ENCODE results near the gene SORD. TPM values are rescaled to one million over a fixed set of nuclear protein-coding genes. Genes with fewer than 3 reads are reported as not detected.
A peak's percentile ranks its signal among the peaks of the same experiment; 100 is the strongest.
"Not testable (repeated sequence)": the region's sequence is repeated elsewhere in the genome, so short reads cannot be mapped to it uniquely, and the experiment has no call there.

The SORD gene
- total RNA-seq, 1 donor from 2014 or later: 36.7 TPM

DNA sequence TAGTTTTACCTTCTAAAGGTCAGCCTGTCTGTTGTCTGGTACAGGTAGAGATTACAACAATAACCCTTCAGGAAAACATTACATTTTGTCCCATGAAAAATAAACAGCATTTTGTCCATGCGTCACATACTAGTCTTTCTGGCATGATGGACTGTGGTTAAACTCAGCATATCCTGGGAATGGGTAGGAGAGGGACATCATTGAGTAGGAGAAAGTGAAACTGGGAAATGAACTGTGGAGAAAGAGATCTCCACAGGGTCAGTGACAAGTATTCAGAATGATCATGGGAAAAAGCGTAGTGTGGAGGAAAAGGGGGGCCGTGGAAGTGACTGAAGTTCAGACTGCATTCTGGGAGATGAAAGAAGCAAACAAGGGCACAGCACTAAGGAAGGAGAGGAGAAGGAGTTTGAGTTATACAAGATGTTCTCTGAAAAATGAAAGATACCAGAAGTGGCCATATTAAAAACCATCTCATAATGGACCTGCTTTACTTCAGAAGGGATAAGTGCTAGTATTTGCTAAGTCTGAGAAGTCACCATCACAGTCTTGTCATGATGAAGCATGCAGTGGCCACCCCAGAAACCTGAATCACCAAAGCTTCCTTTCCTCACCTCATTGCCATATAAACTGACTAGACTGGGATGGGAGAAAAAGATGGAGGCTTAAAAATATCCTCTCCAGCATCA, 34.7 kb upstream of the SORD start:
- H3K36me3 ChIP-seq; H3K4me3 ChIP-seq; H3K9me3 Mint-ChIP-seq; H3K9ac ChIP-seq; H3K27me3 ChIP-seq; H3K4me1 Mint-ChIP-seq; H3K4me2 ChIP-seq; DNase-seq (ENCODE audit: low spot score); H3K27ac ChIP-seq; H3K79me2 ChIP-seq (ENCODE audit: low read depth); H3K36me3 Mint-ChIP-seq; H3K4me1 ChIP-seq; H3K4me3 Mint-ChIP-seq; H2AFZ ChIP-seq (replicated peaks); H3F3A ChIP-seq (ENCODE audit: low read depth); H3K27ac Mint-ChIP-seq; H3K27me3 Mint-ChIP-seq (ENCODE audit: insufficient read depth, low read depth); H3K9me3 ChIP-seq (ENCODE audit: low read depth); H4K20me1 ChIP-seq (ENCODE audit: low read depth): not testable (repeated sequence)

DNA sequence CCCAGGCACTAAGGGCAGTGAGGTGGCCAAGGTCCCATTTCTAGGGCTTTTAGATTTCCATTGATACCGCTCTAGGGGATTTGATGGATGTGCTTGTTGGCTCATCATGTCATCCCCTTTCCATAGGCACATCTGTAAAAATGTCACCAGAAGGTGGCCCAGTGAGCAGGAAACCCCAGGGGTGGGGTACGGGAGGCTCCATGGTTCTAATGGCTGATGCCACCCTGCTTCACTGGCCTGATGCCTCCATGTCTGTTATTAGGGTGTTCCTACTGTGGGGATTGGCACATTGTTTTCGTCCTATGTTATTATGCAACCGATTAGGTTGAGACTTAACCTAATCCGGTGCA, 34.1 kb upstream of the SORD start:
- not testable (repeated sequence) for H3K4me3 Mint-ChIP-seq; H3K4me2 ChIP-seq; H3K27ac ChIP-seq; H4K20me1 ChIP-seq (ENCODE audit: low read depth); H3K9me3 ChIP-seq (ENCODE audit: low read depth); H3K27me3 Mint-ChIP-seq (ENCODE audit: insufficient read depth, low read depth); H2AFZ ChIP-seq (replicated peaks); H3K9me3 Mint-ChIP-seq; H3K79me2 ChIP-seq (ENCODE audit: low read depth); H3F3A ChIP-seq (ENCODE audit: low read depth); H3K36me3 Mint-ChIP-seq; DNase-seq (ENCODE audit: low spot score); H3K9ac ChIP-seq; H3K27ac Mint-ChIP-seq; H3K27me3 ChIP-seq; H3K36me3 ChIP-seq; H3K4me3 ChIP-seq; H3K4me1 Mint-ChIP-seq; H3K4me1 ChIP-seq

- H3K36me3 Mint-ChIP-seq; H3K27me3 Mint-ChIP-seq (ENCODE audit: insufficient read depth, low read depth); H3K4me2 ChIP-seq; H2AFZ ChIP-seq (replicated peaks); H3K9me3 ChIP-seq (ENCODE audit: low read depth); H3K4me1 Mint-ChIP-seq; H3K4me3 Mint-ChIP-seq; H3K9me3 Mint-ChIP-seq; H3F3A ChIP-seq (ENCODE audit: low read depth); H3K27ac Mint-ChIP-seq; H4K20me1 ChIP-seq (ENCODE audit: low read depth); H3K9ac ChIP-seq; DNase-seq (ENCODE audit: low spot score); H3K27ac ChIP-seq; H3K4me1 ChIP-seq; H3K79me2 ChIP-seq (ENCODE audit: low read depth); H3K27me3 ChIP-seq; H3K36me3 ChIP-seq; H3K4me3 ChIP-seq: not testable (repeated sequence)
These were observed 25.4 kb upstream of the SORD start for GRCh38 chr15:44997632-44998031.

DNA sequence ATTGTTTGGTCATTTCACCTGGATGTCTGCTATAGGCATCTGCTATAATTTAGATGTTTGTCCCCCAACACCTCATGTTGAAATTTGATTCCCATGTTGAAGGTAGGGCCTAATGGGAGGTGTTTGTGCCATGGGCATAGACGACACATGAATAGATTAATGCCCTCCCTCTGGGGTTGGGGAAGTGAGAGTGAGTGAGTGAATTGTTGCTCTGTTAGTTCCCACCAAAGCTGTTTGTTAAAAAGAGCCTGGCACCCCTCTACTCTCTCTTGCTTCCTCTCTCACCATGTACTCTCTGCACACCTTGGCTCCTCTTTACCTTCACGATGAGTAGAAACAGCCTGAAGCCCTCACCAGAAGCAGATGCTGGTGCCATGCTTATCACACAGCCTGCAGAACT, 23.9 kb upstream of the SORD start:
- TF ChIP-seq, protein P1, sequence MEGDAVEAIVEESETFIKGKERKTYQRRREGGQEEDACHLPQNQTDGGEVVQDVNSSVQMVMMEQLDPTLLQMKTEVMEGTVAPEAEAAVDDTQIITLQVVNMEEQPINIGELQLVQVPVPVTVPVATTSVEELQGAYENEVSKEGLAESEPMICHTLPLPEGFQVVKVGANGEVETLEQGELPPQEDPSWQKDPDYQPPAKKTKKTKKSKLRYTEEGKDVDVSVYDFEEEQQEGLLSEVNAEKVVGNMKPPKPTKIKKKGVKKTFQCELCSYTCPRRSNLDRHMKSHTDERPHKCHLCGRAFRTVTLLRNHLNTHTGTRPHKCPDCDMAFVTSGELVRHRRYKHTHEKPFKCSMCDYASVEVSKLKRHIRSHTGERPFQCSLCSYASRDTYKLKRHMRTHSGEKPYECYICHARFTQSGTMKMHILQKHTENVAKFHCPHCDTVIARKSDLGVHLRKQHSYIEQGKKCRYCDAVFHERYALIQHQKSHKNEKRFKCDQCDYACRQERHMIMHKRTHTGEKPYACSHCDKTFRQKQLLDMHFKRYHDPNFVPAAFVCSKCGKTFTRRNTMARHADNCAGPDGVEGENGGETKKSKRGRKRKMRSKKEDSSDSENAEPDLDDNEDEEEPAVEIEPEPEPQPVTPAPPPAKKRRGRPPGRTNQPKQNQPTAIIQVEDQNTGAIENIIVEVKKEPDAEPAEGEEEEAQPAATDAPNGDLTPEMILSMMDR (IDR thresholded peaks at IDR 0.05): no peak
- no peak for TF ChIP-seq EZH2 (IDR thresholded peaks at IDR 0.05)
- no peak for TF ChIP-seq EZH2phosphoT487 (IDR thresholded peaks at IDR 0.05)
- H3K27ac ChIP-seq: no peak overlapping the region
- no peaks in the 10 kb centered on the region for H3K4me1 ChIP-seq
- DNase-seq (ENCODE audit: low spot score): no peak
- Mint-ChIP-seq H3K9me3 (no peaks in the 10 kb centered on the region), H3K4me3 (no peak overlapping the region), H3K36me3 (no peaks in the 10 kb centered on the region), H3K27ac (no peak overlapping the region), H3K4me1 (peaks cover 11% of the 10 kb centered on the region), H3K27me3 (ENCODE audit: insufficient read depth, low read depth) (no peaks in the 10 kb centered on the region)
- no peaks in the 10 kb centered on the region for H3K79me2 ChIP-seq (ENCODE audit: low read depth)
- no peak overlapping the region for H3K4me3 ChIP-seq
- no peak overlapping the region for H2AFZ ChIP-seq (replicated peaks)
- no peaks in the 10 kb centered on the region for H3K9me3 ChIP-seq (ENCODE audit: low read depth)
- no peak overlapping the region for H3K9ac ChIP-seq
- no peaks in the 10 kb centered on the region for H3F3A ChIP-seq (ENCODE audit: low read depth)
- H4K20me1 ChIP-seq (ENCODE audit: low read depth): no peaks in the 10 kb centered on the region
- no peak overlapping the region for H3K4me2 ChIP-seq
- no peaks in the 10 kb centered on the region for H3K36me3 ChIP-seq
- H3K27me3 ChIP-seq: no peaks in the 10 kb centered on the region

GRCh38 chr15:45001180-45001579, 21.8 kb upstream of the SORD start:
- not testable (repeated sequence) for H3K4me2 ChIP-seq; H4K20me1 ChIP-seq (ENCODE audit: low read depth); H2AFZ ChIP-seq (replicated peaks); H3K27ac Mint-ChIP-seq; H3K36me3 ChIP-seq; H3K4me1 ChIP-seq; H3K4me3 ChIP-seq; DNase-seq (ENCODE audit: low spot score); H3K9me3 Mint-ChIP-seq; H3K36me3 Mint-ChIP-seq; H3K9ac ChIP-seq; H3K79me2 ChIP-seq (ENCODE audit: low read depth); H3F3A ChIP-seq (ENCODE audit: low read depth); H3K9me3 ChIP-seq (ENCODE audit: low read depth); H3K27ac ChIP-seq; H3K4me3 Mint-ChIP-seq; H3K27me3 Mint-ChIP-seq (ENCODE audit: insufficient read depth, low read depth); H3K27me3 ChIP-seq
- peaks cover 13% of the 10 kb centered on the region for H3K4me1 Mint-ChIP-seq

- not testable (repeated sequence) for H3K79me2 ChIP-seq (ENCODE audit: low read depth); H3K27me3 ChIP-seq; H3K36me3 Mint-ChIP-seq; H3F3A ChIP-seq (ENCODE audit: low read depth); H3K4me3 Mint-ChIP-seq; H3K27me3 Mint-ChIP-seq (ENCODE audit: insufficient read depth, low read depth); H3K27ac ChIP-seq; H3K36me3 ChIP-seq; H3K27ac Mint-ChIP-seq; H4K20me1 ChIP-seq (ENCODE audit: low read depth); H2AFZ ChIP-seq (replicated peaks); H3K4me2 ChIP-seq; H3K9me3 ChIP-seq (ENCODE audit: low read depth); H3K9ac ChIP-seq; H3K4me3 ChIP-seq; H3K4me1 ChIP-seq; DNase-seq (ENCODE audit: low spot score)
- Mint-ChIP-seq H3K9me3 (peaks cover 11% of the 10 kb centered on the region), H3K4me1 (peaks cover 13% of the 10 kb centered on the region)
These were observed 19.1 kb upstream of the SORD start for GRCh38 chr15:45003731-45004410.

DNA sequence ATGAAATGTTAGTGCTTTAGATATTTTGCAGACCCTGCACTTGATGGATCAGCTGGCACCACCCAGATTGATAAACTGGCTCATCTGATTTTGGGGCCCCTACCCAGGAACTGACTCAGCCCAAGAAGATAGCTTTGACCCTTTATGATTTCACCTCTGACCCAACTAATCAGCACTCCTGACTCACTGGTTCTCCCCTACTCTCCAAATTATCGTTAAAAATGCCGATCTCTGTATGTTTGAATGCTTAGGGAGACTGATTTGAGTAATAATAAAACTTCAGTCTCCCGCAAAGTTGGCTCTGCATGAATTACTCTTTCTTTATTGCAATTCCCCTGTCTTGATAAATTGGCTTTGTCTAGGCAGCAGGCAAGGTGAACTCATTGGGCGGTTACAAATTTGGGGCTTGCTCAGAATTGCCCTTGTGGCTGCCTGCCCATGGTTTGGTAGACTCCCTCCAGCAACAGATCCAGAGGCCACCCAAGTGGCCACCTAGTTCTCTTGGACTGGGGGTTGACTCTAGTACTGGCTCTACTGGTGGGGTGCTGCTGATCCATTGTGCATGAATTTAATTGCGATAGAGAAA, 18.3 kb upstream of the SORD start:
- DNase-seq (ENCODE audit: low spot score); H3F3A ChIP-seq (ENCODE audit: low read depth); H3K36me3 ChIP-seq; H3K9ac ChIP-seq; H3K27me3 Mint-ChIP-seq (ENCODE audit: insufficient read depth, low read depth); H4K20me1 ChIP-seq (ENCODE audit: low read depth); H3K27ac Mint-ChIP-seq; H3K4me3 ChIP-seq; H3K27me3 ChIP-seq; H3K4me1 ChIP-seq; H3K27ac ChIP-seq; H3K36me3 Mint-ChIP-seq; H2AFZ ChIP-seq (replicated peaks); H3K4me2 ChIP-seq; H3K79me2 ChIP-seq (ENCODE audit: low read depth); H3K9me3 ChIP-seq (ENCODE audit: low read depth): not testable (repeated sequence)
- H3K9me3 Mint-ChIP-seq: peaks cover 12% of the 10 kb centered on the region
- peak overlapping the region; percentile 30 for H3K4me3 Mint-ChIP-seq
- peaks cover 13% of the 10 kb centered on the region for H3K4me1 Mint-ChIP-seq
